HEK293 (cell line): ENCODE results near the gene SMC5.

Source experiments
- CTCF ChIP-seq: fragments of 450-650 bp; formaldehyde crosslinking; IDR thresholded peaks from 2 replicates; pipeline ENCODE4 v1.5.1; 2016; ENCODE audit warnings: missing biosample characterization, missing genetic modification characterization
- HOXC10 ChIP-seq: sonication (generic); formaldehyde crosslinking; IDR thresholded peaks from 2 replicates; pipeline ENCODE4 v1.8.1; 2023; ENCODE audit warnings: mild to moderate bottlenecking, missing genetic modification reagents
- INSM2 ChIP-seq: fragments of 450-650 bp; formaldehyde crosslinking; IDR thresholded peaks from 2 replicates; pipeline ENCODE4 v1.5.1; 2016; ENCODE audit warnings: missing biosample characterization, missing genetic modification characterization
- KLF1 ChIP-seq: fragments of 450-650 bp; formaldehyde crosslinking; IDR thresholded peaks from 2 replicates; pipeline ENCODE4 v1.5.1; 2016; ENCODE audit warnings: missing biosample characterization, missing genetic modification characterization
- KLF10 ChIP-seq: fragments of 450-650 bp; IDR thresholded peaks from 2 replicates; pipeline ENCODE4 v1.5.1; 2018; ENCODE audit warnings: missing biosample characterization, mild to moderate bottlenecking, missing genetic modification characterization
- KLF16 ChIP-seq: fragments of 450-650 bp; formaldehyde crosslinking; IDR thresholded peaks from 2 replicates; pipeline ENCODE4 v1.5.1; 2017; ENCODE audit warnings: missing biosample characterization, missing genetic modification characterization
- MYNN ChIP-seq: fragments of 450-650 bp; formaldehyde crosslinking; IDR thresholded peaks from 2 replicates; pipeline ENCODE4 v1.5.1; 2016; ENCODE audit warnings: missing biosample characterization, missing genetic modification characterization, borderline replicate concordance
- PRDM1 ChIP-seq: fragments of 450-650 bp; formaldehyde crosslinking; IDR thresholded peaks from 2 replicates; pipeline ENCODE4; 2016; ENCODE audit warnings: missing biosample characterization, missing genetic modification characterization
- TSHZ1 ChIP-seq: fragments of 450-650 bp; formaldehyde crosslinking; IDR thresholded peaks from 2 replicates; pipeline ENCODE4 v1.5.1; 2016; ENCODE audit warnings: missing biosample characterization, missing genetic modification characterization, borderline replicate concordance
- ZNF138 ChIP-seq: fragments of 450-650 bp; formaldehyde crosslinking; IDR thresholded peaks from 2 replicates; pipeline ENCODE4 v1.5.1; 2016; ENCODE audit warnings: missing biosample characterization, missing genetic modification characterization, borderline replicate concordance
- ZNF596 ChIP-seq: fragments of 450-650 bp; IDR thresholded peaks from 2 replicates; pipeline ENCODE4 v1.5.0; 2018; ENCODE audit warnings: missing biosample characterization, mild to moderate bottlenecking, missing genetic modification characterization, moderate library complexity
- ZNF843 ChIP-seq: fragments of 450-650 bp; formaldehyde crosslinking; IDR thresholded peaks from 2 replicates; pipeline ENCODE4 v1.5.1; 2016; ENCODE audit warnings: missing biosample characterization, missing genetic modification characterization
- ZSCAN30 ChIP-seq: fragments of 450-650 bp; IDR thresholded peaks from 2 replicates; pipeline ENCODE4 v1.5.1; 2018; ENCODE audit warnings: missing biosample characterization, mild to moderate bottlenecking, missing genetic modification characterization, moderate library complexity

DNA sequence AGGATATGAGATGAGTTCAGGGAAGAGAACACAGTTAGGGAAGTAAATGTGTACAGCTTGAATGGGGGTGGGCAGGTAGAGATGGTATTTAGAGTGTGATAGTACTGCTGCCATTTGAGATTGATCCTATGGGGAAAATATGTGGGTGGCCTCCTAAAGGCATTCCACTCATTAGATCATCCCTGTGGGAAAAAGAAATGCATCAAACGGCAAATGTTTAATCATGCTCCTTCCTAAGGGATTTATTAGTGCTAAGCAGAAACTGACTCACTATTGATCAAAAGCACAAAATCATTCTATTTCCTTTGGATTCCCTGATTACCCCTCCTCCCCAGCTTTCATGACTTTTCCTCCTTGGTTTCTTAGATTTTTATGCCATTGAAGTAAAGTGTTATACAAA lies 36.4 kb upstream of the SMC5 start:
- no peak for TF ChIP-seq INSM2 (tag by site-specific recombination)
- no peak for TF ChIP-seq PRDM1 (tag by site-specific recombination)
- no peak for TF ChIP-seq HOXC10
- no peak for TF ChIP-seq ZNF843 (tag by site-specific recombination)
- TF ChIP-seq TSHZ1 (tag by site-specific recombination): no peak
- no peak for TF ChIP-seq CTCF (tag by site-specific recombination)
- no peak for TF ChIP-seq KLF16 (tag by site-specific recombination)
- TF ChIP-seq ZNF138 (tag by site-specific recombination): no peak
- TF ChIP-seq ZNF596 (tag by site-specific recombination): no peak
- TF ChIP-seq KLF10 (tag by site-specific recombination): no peak
- no peak for TF ChIP-seq MYNN
- TF ChIP-seq KLF1: no peak
- TF ChIP-seq ZSCAN30 (tag by site-specific recombination): no peak
